BE2C (cell line): Measurements from ENCODE around the gene MEIS2.

ENCODE experiments used
- DNase-seq: peaks from one replicate; pipeline ENCODE4 v3.0.0-alpha.2; 2020
- H3K27me3 ChIP-seq: fragments of 250-450 bp; sonication (Bioruptor Pico); 2 replicates; pipeline ENCODE4 v1.5.1; 2020; ENCODE audit warnings: mild to moderate bottlenecking
- H3K36me3 ChIP-seq: fragments of 250-450 bp; sonication (Bioruptor Pico); 2 replicates; pipeline ENCODE4 v1.5.1; 2020; ENCODE audit warnings: mild to moderate bottlenecking
- H3K4me1 ChIP-seq: fragments of 250-450 bp; sonication (Bioruptor Pico); 2 replicates; pipeline ENCODE4 v1.5.1; 2020
- H3K4me3 ChIP-seq: 2 replicates; pipeline ENCODE4 v1.5.1; 2011; ENCODE audit warnings: low read depth, low read length
- H3K9me3 ChIP-seq: fragments of 250-450 bp; sonication (Bioruptor Pico); 2 replicates; pipeline ENCODE4 v1.5.1; 2020
- TF ChIP-seq, protein P1 (sequence below): IDR thresholded peaks from 2 replicates; pipeline ENCODE4 v1.5.1; 2012; ENCODE audit warnings: mild to moderate bottlenecking, low read depth, low read length

The MEIS2 gene

DNA sequence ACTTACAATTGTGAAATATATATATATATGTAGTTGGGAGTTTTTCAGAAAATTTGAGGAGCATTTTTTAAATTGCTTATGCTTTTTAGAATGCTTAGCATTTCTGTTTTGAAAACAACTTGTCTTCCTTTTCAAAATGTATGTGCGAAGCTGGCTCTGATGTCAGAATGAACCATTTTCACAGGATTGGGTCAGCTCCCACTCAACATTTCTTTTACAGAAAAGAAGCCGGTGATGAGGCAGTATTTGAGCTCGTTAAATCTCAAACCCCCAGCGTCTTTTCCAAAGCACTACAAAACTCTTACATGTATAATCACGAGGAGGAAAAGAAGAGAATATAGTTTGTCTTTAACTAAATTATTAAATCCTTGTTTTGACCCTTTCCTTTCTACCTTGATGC is 225.4 kb downstream of the MEIS2 start:
- Histone ChIP-seq H3K9me3 (no peaks in the 10 kb centered on the region), H3K27me3 (no peaks in the 10 kb centered on the region), H3K4me1 (peaks cover 9% of the 10 kb centered on the region), H3K4me3 (no peak overlapping the region), H3K36me3 (no peaks in the 10 kb centered on the region)
- no peak for DNase-seq
- TF ChIP-seq, protein P1, sequence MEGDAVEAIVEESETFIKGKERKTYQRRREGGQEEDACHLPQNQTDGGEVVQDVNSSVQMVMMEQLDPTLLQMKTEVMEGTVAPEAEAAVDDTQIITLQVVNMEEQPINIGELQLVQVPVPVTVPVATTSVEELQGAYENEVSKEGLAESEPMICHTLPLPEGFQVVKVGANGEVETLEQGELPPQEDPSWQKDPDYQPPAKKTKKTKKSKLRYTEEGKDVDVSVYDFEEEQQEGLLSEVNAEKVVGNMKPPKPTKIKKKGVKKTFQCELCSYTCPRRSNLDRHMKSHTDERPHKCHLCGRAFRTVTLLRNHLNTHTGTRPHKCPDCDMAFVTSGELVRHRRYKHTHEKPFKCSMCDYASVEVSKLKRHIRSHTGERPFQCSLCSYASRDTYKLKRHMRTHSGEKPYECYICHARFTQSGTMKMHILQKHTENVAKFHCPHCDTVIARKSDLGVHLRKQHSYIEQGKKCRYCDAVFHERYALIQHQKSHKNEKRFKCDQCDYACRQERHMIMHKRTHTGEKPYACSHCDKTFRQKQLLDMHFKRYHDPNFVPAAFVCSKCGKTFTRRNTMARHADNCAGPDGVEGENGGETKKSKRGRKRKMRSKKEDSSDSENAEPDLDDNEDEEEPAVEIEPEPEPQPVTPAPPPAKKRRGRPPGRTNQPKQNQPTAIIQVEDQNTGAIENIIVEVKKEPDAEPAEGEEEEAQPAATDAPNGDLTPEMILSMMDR = no peak

DNA sequence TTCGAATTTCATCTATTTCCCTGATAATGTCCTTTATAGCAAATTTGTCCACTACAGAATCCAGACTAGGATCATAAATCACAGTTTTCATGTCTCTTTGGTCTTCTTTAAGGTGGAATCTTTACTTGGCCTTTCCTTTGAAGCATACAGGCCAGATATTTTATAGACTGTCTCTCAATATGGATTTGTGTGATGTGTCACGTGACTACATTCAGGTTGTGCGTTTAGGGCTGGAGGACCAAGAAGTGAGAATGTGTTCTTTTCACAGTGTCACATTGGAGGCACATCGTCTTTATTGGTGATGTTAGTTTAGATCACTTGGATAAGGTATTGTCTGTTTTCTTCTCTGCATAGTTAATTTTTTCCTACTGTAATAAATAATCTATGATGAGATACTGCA is 232.9 kb downstream of the MEIS2 start:
- Histone ChIP-seq H3K4me3 (no peak overlapping the region), H3K4me1 (no peaks in the 10 kb centered on the region), H3K36me3 (no peaks in the 10 kb centered on the region), H3K9me3 (no peaks in the 10 kb centered on the region), H3K27me3 (no peaks in the 10 kb centered on the region)
- TF ChIP-seq, protein P1 = no peak
- DNase-seq = no peak

DNA sequence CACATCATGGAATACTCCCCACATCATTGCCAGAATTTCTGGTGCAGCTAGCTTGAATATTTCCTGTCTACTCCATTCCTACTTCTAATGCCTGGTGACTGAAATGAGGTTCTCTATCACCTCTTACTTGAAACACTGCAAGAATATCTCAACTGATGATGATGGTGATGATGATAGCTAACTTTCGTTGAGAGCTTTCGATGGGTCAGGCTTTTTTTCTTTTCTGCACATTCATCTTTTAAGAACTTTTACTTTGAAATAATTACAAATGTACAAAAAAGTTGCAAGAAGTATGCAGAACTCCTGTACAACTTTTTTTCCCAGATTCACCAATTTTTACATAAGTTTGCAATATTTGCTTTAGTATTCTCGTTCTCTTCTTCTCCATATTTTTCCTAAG is 233.5 kb downstream of the MEIS2 start:
- Histone ChIP-seq H3K9me3 (no peaks in the 10 kb centered on the region), H3K4me1 (no peaks in the 10 kb centered on the region), H3K4me3 (no peak overlapping the region), H3K27me3 (no peaks in the 10 kb centered on the region), H3K36me3 (no peaks in the 10 kb centered on the region)
- DNase-seq = no peak
- TF ChIP-seq, protein P1 = no peak

DNA sequence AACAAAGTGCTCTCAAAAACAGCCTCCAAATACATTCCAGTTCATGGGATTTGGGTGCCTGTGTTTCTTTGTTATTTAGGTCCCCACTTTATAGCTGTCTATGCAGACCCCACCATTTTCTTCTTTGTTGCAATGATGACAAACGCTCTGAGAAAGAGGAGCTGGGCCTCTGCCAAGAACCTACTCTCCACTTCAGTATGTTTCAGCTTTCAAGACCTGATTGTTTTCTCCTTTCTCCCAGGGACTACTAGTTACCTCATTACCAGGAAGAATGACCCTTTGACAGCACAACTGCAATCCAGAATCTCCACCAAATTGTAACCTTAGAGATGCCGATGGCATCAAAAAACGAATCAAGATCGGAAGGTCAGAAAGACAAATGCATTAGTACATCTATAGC is 236.8 kb downstream of the MEIS2 start:
- DNase-seq = no peak
- TF ChIP-seq, protein P1 = no peak
- Histone ChIP-seq H3K27me3 (no peaks in the 10 kb centered on the region), H3K9me3 (no peaks in the 10 kb centered on the region), H3K4me1 (no peaks in the 10 kb centered on the region), H3K36me3 (no peaks in the 10 kb centered on the region), H3K4me3 (no peak overlapping the region)

DNA sequence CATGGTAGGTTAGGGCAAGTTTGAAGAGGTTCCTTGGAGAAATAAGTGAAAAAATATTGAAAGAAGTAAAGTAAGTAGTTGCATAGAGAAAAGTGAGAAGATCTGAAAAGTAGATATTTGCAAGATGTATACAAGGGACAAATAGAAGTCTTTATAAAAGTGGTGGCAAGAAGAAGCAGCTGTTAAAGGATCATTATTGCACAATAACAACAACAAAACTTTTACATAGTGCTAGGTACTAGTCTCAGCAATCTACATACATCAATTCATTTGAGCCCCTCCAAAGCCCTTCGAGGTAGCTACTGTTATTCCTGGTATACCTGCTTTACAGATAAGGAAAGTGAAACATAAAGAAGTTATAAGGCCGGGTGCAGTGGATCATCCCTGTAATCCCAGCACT is 239.6 kb downstream of the MEIS2 start:
- DNase-seq = no peak
- H3K4me3 ChIP-seq = no peak overlapping the region
- no peaks in the 10 kb centered on the region for H3K36me3 ChIP-seq
- TF ChIP-seq, protein P1 = no peak
- H3K4me1 ChIP-seq = no peaks in the 10 kb centered on the region
- no peaks in the 10 kb centered on the region for H3K9me3 ChIP-seq
- no peaks in the 10 kb centered on the region for H3K27me3 ChIP-seq

DNA sequence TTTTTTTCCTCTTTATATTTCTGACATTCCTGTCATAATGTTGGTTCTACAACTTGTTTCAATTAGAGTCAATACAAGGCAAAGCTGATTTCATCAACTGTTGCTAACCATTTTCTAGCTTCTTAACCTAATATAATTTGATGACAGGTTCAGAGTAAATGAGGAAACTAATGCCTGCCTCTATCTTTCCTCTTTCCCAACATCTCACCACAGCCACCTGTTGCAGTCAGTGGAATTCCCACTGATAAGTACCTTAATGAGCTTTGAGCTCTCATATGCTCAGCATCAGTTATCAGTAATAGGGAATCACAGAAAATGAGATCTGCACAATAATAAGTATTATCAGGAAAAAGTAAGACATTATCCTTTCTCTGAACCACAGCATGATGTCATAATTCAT is 241.9 kb downstream of the MEIS2 start:
- no peak for DNase-seq
- TF ChIP-seq, protein P1 = no peak
- H3K27me3 ChIP-seq = no peaks in the 10 kb centered on the region
- H3K4me3 ChIP-seq = no peak overlapping the region
- no peaks in the 10 kb centered on the region for H3K4me1 ChIP-seq
- H3K36me3 ChIP-seq = no peaks in the 10 kb centered on the region
- no peaks in the 10 kb centered on the region for H3K9me3 ChIP-seq
